ENCODE results near the gene CASP4.

- TF ChIP-seq CTCF (IDR thresholded peaks at IDR 0.05; ENCODE audit: low read depth, low read length, poor library complexity, severe bottlenecking) (no peak), EZH2phosphoT487 (IDR thresholded peaks at IDR 0.05; ENCODE audit: borderline replicate concordance, low read length) (no peak)
Observed at GRCh38 chr11:104957280-104957679, 11.1 kb downstream of the CASP4 start.
